Activated CD8-positive, alpha-beta memory T cell treated with anti-CD3 and anti-CD28 coated beads for 1 hour (primary cell): Measurements from ENCODE around the gene SLC6A18.
"Not testable (repeated sequence)": the region's sequence is repeated elsewhere in the genome, so short reads cannot be mapped to it uniquely, and the experiment has no call there.

Experiments used
- DNase-seq, 2 donors: peaks; one replicate each; pipeline ENCODE4 v3.0.0-alpha.2; 2020; ENCODE audit warnings: low read depth in 1 of 2; ENCODE audit errors: extremely low read depth in 1 of 2

Gene SLC6A18

DNA sequence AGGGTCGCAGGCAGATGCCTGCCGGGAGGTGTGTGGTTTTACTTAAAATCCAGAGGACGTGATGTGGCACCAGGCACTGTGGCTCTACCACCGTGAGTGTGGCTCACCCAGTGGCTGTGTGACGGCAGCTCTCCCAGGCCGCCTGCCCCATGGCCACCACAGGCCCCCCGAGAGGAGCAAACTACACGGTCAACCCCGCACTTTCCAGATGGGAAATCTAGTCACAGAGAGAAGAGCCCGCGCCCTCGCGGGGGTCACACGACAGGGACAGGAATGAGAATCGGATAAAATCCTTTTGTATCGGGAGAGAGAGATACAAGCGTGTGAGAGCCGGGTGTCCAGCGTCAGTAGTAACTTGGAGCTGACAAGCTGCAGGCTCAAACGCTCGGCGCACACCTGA is 45.2 kb downstream of the SLC6A18 start:
- no peak for DNase-seq

DNA sequence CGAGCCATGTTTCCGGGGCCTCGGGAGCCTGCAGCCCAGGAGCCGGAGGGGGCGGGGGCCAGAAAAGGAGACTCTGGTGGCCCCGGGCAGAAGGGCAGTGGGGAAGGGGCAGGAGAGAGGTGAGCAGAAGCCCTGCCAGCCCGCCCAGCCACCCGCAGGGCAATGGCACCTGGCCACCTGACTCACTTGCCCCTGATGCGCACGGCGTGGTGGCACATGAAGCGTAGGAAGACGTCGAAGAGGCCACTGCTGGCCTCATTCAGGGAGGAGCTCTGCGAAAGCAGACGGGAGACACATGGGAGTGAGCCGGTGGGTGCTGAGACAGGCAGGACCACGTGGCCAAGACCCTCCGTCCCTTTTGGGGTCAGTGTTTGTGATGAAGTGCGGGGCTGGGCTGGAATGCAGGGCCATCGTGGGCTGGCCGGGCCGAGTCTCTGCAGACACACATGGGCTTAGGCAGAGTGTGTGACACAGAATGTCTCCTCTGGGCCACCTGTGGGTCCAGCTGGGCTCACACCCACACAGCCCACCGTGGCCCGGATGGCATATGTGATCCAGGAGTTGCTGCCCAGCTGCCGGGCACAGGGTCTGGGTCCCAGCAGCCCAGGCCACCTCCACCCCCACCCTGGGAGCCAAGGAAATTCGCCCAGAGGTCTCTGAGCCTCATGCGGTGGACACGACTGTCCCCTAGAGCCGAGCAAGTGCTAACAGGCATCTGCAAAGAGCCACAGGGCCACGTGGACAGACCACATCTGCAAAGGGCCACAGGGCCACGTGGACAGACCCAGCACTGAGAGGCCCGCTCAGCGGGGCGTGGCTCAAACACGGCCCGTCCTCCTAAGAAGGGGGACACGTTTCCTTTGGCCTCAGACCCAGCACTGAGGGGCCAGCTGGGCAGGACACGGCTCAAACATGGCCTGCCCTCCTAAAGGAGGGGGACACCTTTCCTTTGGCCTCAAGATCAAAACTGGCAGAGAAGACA is 46.0 kb downstream of the SLC6A18 start:
- DNase-seq = no peak

DNA sequence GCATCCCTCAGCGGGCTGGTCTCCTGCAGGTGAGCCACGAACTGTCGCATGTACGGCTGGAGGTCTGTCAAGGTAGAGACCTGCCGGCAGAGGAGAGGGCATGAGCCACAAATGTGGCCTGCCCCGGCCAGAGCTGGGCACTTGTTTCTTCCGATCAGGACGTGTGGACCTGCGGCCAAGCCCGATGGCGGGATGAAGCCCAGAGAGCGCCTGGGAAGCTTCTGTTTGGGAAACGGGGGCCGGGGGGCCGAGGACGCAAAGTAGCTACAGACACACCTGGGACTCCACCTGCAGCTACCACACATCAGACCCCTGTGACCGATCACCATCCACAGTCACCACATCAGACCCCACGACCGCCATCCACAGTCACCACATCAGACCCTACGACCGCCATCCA is 47.0 kb downstream of the SLC6A18 start:
- DNase-seq = no peak

DNA sequence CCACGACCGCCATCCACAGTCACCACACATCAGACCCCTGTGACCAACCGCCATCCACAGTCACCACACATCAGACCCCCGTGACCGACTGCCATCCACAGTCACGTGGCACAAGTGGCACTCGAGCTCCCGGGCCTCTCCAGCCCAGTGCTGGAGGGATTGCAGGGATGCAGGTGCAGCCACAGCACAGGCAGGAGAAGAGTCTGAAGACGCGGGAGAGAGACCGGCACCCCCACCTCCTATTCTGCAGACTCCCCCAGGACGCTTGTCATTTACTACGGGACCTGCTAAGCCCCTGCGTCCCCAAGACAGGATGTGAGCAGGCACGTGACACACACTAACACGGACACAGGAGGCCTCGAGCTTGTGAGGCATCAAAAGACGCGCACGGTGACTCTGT is 48.6 kb downstream of the SLC6A18 start:
- DNase-seq = no peak

DNA sequence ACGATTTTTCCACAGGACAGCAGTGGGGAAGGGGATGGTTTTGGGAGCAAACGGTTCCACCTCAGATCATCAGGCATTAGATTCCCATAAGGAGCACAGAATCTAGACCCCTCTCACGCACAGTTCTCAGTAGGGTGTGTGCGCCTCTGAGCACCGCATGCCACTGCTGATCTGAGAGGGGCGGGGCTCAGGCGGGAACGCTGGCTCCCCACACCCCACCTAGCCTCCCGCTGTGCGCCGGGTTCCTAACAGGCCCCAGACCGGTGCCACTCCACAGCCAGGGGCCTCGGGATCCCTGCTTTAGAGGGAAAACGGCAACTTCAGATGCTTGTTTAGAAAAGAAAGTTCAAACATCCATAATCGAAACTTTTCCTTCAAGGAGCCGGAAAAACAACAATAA is 49.3 kb downstream of the SLC6A18 start:
- DNase-seq = no peak

DNA sequence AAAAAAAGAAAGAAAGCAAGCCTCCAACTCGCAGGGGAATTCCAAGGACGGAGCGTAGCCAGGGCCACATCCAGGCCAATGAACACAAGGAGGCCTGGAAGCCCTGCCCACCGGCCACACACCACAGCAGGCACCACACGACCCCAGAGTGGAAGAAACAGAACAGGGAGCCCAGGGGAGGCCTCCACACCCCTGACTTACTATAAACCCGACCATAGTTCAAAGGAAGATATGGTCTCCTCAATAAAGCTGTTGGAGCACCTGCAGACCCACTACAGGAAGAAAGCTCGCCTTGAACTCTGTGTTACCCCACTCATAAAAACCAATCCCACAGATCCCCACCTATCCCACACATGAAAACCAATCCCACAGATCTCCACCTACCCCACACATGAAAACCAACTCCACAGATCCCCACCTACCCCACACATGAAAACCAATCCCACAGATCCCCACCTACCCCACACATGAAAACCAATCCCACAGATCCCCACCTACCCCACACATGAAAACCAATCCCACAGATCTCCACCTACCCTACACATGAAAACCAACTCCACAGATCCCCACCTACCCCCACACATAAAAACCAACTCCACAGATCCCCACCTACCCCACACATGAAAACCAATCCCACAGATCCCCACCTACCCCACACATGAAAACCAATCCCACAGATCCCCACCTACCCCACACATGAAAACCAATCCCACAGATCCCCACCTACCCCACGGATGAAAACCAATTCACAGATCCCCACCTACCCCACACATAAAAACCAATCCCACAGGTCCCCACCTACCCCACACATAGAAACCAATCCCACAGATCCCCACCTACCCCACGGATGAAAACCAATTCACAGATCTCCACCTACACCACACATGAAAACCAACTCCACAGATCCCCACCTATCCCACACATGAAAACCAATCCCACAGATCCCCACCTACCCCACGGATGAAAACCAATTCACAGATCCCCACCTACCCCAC is 50.5 kb downstream of the SLC6A18 start:
- not testable (repeated sequence) for DNase-seq

DNA sequence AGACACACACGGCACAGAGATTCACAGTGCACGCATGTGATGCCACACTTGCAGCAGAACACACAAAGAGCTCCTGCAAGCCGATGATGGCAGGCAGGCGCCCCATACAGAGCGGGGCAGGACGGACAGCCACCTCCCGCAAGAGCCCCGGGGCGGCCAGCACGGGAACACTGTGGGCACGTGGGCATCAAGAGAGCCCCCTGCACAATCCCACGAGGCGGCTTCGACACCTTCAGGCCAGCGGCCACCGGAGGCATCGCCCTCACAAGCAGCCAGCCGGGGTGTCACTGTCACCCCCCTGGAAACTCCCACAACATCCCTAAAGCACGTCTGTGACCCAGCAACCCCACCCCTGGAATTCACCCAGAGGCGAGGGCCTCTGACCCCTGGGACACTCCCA is 51.7 kb downstream of the SLC6A18 start:
- DNase-seq = no peak

DNA sequence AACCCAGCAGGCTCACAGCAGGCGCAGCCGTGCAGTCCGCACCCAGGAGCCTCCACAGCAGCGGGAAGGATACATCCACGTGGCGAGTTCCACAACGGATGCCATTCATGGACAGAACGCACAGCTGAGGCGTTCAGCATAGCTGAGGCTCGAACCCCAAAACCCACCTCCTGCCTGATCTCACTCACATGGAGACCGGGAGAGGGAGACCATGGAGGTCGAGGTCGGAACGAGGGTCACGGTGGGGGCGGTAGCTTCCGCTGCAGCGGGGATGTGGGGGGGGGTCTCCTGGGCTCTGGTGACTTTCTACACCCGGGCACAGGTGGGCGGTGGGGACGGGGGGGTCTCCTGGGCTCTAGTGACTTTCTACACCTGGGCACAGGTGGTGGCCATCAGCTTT is 52.1 kb downstream of the SLC6A18 start:
- DNase-seq = no peak

DNA sequence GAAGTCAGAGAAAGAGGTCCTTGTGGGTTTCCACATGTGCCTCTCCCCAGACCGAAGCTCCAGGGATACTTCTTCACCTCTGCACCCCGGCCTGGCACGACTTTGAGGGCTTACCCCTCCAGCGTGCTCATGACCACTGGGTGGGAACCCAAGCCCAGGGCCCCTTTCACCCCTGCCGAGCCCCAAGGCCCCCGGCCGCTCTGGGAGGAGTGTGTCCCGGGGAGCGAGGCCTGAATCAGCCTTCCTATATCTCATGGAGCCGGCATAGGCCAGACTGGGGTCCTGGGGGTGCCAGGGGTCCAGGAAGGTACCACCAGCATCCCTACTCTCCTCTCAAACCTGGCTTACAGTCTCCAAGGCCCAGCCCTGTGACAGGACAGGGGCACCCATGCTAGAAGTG is 52.6 kb downstream of the SLC6A18 start:
- no peak for DNase-seq

DNA sequence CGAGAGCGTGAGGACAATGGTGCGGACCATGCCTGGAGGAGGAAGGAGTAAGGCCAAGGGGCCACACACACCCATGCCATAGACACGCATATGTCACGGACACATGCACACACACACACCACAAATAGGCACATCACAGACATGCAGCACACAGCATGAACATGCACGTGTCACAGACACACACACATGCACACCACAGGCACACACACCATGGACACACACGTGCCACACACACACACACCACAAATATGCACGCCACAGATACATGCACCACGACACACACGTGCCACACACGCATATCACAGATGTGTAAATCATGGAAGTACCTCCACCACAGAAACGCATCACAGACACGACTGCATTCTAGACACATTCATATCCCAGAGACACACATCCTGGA is 53.0 kb downstream of the SLC6A18 start:
- no peak for DNase-seq

DNA sequence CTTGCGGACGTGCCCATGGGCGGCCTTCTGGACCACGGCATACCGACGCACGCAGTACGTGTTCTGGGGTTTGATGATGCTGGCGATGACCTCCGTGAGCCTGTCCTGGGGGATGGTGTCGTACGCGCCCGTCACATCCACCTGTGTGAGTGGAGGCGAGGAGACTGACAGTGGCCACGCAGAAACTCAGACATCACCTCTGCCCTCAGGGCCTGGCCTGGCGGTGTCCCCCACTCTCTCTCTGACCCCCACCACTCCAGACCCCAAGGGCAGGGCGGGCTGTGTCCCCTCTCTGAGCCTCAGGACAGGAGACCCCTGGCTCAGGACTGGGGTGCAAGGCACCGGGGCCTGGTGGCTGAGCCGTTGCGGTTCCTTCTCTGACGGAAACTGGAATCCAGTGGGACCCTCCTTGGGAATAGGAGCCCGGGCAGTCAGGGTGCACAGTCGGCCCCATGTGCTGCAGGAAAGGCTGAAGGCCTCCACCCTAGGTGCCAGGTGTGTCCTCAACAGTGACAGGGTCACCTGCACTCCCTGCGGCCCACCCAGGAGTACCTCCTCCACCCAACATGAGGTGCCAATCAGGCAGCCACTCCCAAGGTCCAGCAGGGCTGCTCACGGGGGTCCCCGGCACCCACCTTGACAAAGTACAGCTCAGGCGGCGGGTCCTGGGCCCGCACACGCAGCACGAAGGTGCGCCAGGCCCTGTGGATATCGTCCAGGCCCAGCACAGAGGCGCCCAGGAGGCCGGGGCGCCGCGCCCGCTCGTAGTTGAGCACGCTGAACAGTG is 53.7 kb downstream of the SLC6A18 start:
- no peak for DNase-seq

DNA sequence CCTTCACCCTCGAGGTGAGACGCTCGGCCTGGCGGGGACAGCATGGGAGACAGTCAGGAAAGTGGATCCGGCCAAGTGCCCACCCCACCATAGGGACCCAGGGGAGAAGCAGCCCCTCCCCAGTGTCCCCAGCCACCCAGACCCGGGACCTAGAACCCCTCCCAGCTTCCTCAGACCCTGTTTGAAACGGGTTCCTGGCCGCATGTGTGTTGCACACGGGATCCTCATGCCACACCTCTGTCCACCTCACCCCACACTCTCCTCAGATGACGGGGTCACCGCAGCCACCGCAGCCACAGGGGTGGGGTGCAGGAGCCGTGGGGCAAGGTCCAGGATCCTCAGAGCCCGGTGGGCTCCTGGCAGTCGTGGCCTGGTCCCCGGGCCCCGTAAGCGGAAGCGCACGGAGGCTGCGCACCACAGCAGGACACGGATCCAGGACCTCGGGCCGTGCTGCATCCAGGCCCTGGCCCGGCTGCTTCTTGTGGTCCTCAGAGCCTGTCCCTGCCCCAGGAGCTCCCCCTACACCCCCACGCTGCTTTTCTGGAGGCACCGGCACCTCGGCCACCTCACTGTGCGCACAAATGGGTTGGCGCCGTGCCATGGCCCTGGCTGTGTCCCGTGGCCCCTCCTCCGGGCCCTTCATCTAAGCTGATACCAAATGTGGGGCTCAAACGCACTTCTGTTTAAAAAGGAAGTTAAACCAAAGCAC is 54.4 kb downstream of the SLC6A18 start:
- no peak for DNase-seq

DNA sequence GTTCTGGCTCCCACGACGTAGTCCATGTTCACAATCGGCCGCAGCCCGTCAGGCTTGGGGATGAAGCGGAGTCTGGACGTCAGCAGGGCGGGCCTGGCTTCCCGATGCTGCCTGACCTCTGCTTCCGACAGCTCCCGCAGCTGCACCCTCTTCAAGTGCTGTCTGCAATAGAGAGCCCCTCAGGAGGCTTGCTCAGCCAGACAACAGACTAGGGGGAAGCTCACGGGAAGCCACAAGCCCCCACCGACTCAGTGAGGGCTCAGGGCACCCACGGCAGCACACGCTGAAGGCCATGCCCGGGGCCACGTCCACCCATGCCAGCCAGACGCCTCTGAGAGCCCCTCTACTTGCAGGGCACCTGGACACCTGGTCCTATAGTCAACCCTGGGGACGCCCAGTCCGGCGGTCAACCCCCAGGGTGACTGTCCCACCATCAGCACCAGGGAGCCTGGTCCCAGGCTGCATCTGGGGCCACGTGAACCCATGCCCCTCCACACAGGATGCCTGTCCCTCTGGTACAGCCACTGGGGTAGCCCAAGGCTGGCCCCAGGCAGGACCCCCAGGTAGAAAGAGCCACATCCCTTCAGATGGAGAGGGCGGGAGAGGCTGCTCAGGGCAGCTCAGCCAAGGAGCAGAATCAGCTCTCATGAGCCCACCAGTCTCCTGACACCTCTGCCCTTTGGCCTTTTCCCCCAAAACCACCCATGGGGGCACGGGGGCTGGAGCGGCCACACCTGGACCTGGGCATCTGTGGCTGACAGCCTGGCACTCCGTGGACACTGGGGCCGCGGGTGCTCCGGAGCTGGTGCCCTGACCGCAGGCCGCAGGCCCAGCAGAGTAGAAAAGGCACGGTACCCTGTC is 55.2 kb downstream of the SLC6A18 start:
- no peak for DNase-seq

DNA sequence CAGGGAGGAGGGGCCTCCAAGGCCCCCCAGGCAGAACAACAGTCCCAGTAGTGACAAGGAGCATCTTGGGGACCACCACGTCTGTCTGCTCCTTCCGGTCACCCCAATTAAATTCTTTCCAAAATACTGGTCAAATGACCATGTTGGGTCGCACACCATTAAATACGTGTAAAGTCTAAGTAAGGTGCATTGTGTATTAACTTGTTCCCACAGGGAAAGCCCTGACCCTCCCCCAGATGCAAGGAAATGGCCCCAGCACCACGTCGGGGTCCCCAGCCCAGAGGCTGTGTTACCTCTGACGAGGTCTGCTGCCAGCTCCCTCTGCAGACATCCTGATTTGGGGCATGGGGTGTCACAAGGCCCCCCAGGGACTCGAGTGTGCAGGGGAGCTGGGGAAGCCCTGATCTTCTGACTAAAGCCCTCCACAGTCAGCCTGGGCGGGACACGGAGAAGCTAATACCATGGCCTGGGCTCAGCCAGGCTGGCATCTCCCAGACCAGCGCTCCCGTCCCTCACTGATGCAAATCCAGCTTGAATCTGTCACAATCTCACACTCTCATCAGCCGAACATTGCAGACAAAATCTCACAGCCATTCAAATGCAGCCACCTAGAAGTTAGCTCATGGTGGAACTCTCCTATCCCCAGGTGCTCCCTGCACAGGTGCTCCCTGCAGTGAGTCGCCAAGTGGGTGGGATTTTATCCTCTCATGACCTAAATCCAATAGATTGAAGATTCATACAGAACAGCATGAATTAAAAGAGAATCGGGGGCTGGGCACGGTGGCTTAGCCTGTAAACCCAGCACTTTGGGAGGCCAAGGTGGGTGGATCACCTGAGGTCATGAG is 56.1 kb downstream of the SLC6A18 start:
- DNase-seq = no peak

DNA sequence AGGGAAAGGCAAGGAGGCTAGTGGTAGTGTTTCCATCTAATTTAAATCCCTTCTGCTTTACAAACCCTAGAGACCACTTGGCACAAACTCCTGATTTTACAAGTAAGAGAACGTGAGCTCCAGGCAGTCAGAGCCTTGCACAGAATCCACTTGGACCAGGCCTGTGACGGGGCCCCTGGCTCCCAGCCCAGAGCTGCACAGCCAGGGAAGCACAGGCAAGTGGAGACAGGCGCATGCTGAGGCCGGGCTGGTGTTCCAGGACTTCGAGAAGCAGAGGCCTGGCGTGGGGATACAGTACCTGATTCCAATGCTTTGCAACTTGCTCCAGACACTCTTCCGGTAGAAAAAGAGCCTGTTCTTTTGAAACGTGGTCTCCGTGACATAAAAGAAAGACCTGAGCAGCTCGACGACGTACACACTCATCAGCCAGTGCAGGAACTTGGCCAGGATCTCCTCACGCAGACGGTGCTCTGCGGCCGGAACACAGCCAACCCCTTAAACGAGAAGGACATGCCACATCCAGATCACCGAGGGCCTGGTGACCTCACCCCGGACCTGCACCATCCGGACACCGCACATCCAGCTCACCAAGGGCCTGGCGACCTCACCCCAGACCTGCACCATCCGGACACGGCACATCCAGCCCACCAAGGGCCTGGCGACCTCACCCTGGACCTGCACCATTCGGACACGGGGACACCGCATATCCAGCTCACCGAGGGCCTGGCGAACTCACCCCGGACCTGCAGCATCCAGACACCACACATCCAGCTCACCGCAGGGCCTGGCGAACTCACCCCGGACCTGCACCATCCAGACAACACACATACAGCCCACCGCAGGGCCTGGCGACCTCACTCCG is 57.2 kb downstream of the SLC6A18 start:
- no peak for DNase-seq

DNA sequence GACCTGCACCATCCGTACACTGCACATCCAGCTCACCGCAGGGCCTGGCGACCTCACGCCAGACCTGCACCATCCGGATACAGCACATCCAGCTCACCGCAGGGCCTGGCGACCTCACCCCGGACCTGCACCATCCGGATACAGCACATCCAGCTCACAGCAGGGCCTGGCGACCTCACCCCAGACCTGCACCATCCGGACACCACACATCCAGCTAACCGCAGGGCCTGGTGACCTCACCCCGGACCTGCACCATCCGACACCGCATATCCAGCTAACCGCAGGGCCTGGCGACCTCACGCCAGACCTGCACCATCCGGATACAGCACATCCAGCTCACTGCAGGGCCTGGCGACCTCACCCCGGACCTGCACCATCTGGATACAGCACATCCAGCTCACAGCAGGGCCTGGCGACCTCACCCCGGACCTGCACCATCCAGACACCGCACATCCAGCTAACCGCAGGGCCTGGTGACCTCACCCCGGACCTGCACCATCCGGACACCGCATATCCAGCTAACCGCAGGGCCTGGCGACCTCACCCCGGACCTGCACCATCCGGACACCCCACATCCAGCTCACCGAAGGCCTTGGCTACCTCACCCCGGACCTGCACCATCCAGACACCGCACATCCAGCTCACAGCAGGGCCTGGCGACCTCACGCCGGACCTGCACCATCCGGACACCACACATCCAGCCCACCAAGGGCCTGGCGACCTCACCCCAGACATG is 58.0 kb downstream of the SLC6A18 start:
- not testable (repeated sequence) for DNase-seq

DNA sequence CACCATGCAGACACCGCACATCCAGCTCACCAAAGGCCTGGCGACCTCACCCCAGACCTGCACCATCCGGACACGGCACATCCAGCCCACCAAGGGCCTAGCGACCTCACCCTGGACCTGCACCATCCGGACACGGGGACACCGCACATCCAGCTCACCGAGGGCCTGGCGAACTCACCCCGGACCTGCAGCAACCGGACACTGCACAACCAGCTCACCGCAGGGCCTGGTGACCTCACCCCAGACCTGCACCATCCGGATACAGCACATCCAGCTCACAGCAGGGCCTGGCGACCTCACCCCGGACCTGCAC is 58.5 kb downstream of the SLC6A18 start:
- not testable (repeated sequence) for DNase-seq
